NCI-H1694 treated with DMSO at 0.1 percent for 48 hours (cell line): ENCODE measurements around the gene TDG.
A peak's percentile ranks its signal among the peaks of the same experiment; 100 is the strongest.

Experiments used
- DNase-seq: peaks from one replicate; lab custom pipeline; 2025; lab: John Stamatoyannopoulos, UW

TDG gene

DNA sequence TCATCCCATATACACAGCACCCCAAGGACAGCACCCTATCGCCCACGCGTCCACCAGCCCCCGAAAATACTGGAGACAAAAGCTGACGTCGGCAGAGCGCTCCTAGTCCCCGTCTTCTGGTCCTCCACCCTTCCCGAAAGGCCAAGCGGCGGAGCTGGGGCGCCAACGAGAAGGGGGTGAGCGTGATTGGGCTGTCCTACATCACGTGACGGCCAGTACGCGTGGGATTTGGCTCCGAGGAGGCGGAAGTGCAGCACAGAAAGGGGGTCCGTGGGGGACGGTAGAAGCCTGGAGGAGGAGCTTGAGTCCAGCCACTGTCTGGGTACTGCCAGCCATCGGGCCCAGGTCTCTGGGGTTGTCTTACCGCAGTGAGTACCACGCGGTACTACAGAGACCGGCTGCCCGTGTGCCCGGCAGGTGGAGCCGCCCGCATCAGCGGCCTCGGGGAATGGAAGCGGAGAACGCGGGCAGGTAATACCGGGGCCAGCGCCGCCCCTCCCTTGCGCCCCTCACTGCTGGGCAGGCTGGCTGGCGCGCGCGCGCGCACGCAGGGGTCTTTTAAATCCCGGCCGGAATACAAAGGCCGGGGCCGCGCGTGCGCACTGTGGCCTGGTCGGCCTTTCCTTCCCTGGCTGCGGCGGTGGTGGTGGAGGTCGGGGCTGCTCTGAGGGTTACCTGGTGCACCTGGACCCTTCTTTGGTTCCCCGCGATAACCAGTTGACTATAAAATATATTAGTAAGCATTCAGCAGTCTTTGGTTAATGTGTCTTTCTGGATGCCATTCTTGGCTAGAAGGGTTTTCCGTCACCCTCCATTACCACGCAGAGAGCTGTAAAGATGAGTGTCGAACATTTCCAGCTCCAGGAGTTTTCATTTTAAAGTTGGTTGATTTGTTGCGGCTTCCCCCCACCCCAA is at the start of gene TDG:
TSS of gene TDG (plus strand) at position 283 of the 915 bp plus-strand sequence. CDS start at position 449, 166 bp downstream.
- peak; percentile 96 for DNase-seq

DNA sequence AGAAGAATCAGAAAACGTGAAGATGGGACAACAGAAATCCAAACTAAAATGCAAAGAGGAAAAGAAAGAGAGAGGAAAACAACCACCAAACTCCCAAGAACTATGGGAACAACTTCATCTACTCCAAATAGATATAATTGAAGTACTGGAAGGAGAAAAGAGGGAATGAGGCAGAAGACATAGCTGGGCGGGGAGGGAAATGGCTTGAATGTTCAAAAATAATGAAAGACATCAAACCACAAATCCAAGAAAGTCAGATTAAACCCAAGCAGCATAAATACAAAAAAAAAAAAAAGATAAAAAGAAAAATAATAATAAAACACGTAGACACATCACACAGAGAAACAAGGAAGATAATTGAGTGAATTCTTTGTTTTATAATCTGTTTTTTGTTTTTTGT is 47.8 kb upstream of the TDG start:
- DNase-seq: no peak

DNA sequence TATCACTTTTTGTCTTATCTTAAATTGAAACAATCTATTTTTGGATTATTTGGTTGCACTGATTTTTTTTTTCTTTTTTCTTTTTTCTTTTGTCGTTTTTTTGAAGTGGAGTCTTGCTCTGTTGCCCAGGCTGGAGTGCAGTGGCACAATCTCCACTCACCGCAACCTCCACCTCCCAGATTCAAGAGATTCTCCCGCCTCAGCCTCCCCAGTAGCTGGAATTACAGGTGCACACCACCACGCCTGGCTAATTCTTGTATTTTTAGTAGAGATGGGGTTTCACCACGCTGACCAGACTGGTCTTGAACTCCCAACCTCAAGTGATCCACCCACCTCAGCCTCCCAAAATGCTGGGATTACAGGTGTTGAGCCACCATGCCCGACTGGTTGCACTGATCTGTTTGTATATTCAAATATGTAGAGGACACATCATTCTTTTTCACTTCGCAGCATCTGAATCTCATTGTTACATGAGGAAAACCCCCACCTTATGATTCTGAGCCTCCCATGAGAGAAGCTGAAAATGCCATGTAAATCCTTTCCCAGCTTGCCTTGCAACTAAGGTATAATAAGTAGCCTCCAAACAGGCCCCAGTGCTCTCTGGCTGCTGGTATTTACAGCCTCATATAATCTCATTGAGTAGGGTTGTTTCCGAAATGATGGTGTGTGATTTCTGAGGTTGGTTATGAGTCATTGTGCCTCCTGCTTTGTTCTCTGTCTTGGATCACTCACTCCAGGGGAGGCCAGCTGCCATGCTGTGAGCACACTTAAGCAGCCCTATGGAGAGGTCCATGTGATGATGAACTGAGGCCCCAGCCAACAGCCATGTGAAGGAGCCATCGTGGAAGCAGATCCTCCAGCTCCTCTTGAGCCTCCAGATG is 40.7 kb upstream of the TDG start:
- no peak for DNase-seq

DNA sequence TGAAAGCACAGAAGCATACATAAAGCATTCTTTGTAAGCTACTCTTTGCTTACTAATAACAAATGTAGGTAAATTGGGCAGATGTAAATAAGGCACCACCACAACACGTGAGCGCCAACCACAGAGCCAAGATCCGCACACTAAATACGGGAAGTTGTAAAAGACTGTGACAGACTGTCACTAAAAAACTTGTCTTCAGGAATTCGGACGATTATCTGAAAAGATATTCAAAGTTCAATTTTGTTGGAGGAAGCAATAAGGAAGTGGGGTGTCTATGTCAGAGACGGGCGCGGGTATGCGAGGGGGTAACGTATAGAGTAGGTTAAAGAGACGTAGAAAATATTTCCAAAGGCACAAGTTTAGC is 37.0 kb upstream of the TDG start:
- DNase-seq: no peak

DNA sequence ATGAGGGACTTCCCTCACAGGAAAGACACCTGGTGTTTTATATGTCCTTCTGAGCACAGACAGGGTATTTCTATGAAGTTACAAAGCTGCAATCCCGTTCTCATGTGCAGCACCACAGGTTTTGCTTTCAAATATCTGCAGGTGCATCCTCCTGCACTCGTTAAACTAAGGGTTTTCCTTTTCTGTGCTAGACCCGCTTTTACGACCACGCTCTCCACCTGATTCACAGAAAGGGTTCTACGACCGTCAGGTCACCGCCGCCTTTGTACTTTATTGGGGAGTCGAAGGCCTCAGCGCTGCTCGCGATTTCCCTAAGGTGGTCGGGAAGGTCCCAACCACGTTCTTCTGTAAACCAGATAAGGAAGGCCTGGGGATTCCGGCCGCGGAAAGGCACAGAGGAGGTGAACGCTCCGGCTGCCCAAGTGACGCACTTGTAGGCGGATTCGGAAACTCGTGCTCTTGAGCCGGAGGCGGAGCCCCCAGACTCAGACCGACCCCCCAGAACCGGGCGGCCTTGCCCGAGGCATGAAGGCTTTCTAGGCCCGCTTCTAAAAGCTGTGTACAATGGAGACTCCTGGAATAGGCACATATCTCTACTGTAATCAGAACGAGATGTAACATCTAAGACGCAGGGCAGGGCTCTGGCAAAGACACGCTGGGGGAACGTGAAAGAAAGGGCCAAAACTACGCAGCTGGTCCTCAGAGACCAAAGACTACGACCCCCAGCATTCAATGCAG is 36.5 kb upstream of the TDG start:
- peak; percentile 76 for DNase-seq

DNA sequence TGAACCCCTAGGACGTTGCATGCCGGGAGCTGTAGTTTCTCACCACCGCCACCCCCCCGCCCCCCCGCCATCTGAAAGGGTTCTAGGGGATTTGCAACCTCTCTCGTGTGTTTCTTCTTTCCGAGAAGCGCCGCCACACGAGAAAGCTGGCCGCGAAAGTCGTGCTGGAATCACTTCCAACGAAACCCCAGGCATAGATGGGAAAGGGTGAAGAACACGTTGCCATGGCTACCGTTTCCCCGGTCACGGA is 36.0 kb upstream of the TDG start:
- DNase-seq: peak; percentile 91

DNA sequence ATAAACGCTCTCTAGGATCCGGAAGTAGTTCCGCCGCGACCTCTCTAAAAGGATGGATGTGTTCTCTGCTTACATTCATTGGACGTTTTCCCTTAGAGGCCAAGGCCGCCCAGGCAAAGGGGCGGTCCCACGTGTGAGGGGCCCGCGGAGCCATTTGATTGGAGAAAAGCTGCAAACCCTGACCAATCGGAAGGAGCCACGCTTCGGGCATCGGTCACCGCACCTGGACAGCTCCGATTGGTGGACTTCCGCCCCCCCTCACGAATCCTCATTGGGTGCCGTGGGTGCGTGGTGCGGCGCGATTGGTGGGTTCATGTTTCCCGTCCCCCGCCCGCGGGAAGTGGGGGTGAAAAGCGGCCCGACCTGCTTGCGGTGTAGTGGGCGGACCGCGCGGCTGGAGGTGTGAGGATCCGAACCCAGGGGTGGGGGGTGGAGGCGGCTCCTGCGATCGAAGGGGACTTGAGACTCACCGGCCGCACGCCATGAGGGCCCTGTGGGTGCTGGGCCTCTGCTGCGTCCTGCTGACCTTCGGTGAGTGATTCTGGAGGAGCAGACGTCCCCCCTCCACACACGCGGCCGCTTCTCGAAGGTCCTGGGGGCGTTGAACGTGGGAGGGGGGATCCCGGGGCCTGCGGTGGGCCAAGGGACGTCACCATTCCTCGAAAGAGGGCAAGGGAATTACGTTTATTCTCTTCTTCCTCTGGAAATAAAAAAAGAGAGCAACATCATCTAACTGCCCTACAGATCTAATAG is 35.5 kb upstream of the TDG start, which contains the start of gene HSP90B1:
TSS of gene HSP90B1 (plus strand) at position 377 of the 753 bp plus-strand sequence. CDS start at position 483, 106 bp downstream.
- peak; percentile 98 for DNase-seq

DNA sequence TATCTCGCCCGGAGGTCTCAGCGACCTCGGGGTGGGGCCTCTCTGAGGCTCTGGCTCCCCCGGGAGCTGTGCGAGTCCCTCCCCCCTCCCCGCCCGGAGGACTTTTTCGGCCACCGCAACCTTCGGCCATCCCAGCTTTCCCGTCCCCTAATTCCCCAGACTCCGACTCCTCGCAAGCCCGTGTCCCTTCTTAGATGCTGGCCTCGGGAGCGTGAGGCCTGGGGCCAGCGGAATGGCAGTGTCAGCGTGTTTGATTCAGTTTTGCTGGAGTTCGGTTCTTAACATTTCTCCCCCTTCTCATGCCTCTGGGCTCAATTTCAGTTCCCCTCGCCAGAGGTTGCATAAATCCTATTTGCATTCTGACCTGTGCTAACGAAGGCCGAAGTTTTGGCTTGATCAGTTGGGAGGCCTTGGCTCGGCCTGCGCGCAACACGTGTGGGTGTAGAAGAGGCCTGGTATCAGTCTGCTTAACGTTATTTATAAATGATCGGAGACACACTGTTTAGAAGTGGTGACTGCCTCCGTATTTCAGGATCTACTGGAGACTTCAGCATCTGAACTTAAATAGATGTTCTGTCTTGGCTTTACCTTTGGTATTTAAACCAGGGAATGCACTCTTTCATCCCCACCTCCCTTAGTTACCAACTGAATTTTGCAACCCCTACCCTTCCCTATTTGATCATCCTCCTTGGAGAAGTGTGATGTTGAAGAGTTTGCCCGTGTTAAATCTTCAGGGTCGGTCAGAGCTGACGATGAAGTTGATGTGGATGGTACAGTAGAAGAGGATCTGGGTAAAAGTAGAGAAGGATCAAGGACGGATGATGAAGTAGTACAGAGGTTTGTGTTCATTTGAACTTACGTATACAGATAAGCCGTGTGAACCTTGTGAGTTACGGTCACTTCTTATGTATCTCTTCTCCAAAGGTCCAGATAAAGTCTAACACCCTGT is 34.6 kb upstream of the TDG start:
- DNase-seq: no peak

DNA sequence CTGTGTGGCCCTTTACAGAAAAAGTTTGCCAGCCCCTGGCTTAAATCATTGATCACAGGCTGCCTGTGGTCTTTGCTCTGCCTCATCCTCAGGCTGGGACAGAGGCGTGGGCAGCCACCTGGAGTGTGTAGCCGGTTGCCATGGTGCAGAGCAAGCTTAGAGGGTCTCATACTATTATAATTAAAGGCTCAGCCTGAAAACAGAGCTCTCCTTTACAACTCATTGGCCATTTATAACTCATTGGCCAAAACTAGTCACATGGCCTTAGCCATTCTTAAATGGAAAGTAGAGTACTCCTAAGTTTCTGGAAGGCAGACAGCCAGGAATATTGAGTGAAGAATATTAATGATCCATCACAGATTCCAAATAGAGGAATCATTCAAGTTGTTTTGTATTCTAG is 32.4 kb upstream of the TDG start:
- no peak for DNase-seq

DNA sequence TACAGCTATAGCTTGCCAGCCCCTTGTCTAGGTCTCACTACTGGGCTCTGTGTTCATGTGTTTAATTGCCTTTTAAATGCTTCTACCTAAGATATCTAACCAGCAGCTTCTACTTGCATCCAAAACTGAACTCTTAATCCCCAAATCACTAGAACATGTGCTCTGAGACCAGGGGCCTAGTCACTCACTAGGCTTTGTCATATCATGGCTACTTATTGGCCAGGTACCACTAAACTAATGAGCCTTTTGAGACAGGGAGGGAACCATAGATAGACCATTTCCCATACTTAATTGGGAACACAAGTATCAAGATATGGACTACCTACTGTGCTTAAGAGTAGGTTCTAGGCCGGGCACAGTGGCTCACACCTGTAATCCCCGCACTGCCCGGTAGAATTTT is 29.0 kb upstream of the TDG start:
- no peak for DNase-seq

DNA sequence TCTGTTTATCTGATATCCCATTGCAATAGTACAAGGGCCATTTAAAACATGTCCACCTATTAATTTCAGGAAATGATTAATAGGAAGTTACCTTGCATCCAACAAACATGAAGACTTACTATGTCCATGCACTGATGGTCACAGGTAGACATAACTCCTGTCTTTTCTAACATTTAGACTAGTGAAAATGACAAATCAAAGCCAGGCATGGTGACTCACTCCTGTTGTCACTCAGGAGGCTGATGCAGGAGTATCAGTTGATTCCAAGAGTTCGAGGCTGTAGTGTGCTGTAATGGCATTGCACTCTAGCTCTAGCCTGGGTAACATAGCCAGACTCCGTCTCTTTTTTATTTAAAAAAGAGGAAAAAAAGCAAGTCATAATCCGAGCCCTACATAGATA is 20.7 kb upstream of the TDG start:
- no peak for DNase-seq

DNA sequence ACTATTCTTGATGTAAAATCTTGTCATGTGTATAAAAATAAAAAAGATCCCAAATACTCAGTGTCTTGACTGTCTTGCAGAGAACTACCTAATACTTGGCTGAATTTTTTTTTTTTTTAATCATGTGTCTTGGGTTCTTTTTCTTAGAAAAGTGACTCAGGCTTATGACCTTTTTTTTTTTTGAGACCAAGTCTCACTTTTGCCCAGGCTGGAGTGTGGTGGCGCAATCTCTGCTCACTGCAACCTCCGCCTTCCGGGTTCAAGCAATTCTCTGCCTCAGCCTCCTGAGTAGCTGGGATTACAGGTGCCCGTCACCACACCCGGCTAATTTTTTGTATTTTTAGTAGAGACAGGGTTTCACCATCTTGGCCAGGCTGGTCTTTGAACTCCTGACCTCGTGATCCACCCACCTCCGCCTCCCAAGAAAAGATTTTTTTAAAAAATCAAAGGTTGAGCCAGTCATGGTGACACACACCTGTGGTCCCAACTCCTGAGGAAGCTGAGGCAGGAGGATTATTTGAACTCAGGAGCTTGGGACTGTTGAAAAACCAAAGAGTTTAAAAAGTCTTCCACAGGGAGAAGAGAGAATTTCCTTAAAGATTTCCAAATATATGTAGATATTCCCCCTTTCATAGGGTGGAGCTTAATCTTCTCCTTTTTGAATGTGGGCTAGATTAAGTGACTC is 17.7 kb upstream of the TDG start:
- no peak for DNase-seq

DNA sequence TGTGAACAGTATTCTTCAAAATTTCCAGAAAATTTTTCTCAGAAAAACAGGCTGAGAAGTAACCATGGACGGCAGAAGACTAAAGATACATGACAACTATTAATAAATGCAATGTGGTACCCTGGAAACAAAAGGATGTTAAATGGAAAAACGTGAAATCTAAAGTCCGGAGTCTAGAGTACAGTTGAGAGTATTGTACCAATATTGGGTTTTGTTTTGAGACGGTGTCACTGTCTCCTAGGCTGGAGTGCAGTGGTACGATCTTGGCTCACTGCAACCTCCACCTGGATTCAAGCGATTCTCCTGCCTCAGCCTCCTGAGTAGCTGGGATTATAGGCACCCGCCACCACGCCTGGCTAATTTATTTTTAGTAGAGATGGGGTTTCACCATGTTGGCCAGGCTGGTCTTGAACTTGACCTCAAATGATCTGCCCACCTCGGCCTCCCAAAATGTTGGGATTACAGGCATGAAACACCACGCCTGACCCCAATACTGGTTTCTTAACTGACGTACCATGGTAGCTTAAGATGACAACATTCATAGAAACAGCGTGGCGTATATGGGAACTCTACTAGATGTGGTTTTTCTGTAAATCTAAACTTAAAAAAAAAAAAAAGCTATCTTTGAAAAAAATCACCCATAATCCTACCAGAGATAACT is 16.8 kb upstream of the TDG start:
- no peak for DNase-seq

DNA sequence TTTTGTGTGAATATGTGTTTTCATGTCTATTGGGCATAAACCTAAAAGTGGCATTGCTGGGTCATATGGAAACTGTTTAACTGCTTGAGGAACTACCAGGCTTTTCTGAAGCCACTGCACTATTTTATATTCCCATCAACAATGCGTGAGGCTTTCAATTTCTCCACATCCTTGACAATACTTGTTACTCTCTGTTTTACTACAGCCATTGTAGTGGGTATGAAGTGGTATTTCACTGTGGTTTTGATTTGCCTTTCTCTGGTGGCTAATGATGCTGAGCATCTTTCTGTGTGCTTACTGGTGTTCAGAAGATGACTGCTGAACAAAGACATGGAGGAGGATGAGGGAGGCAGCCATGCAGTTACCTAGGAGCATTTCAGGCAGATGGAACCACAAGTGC is 13.2 kb upstream of the TDG start:
- no peak for DNase-seq

DNA sequence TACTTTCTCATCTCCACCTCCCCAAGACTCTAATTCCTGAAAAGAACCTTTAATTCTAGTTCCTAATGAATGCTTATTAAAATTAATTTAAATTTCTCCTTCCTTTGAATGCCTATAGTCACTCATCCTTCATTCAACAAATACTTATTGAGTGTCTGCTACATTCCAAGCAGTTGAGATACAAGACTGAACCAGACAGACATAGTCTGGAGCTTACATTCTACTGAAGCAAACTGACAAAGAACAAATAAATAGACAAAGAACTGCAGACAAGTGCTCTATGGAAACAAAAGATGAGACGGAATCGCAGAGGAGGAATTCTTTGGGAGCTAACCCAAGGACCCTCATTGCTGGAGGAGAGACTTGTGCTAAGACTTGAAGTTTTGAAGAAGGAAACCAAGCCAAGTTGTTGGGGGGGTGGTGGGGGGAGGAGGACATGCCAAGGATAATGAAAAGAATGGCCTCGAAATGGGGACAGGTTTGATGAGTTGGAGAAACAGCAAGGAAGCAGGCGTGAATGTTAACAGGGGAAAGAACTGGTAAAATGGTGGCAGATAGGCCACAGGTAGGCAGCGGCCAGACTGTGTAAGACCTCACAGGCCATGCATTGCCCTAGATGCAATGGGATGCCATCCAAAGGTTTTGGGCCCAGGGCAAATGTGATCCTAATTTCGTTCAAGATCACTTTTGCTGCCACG is 9.7 kb upstream of the TDG start:
- DNase-seq: no peak

DNA sequence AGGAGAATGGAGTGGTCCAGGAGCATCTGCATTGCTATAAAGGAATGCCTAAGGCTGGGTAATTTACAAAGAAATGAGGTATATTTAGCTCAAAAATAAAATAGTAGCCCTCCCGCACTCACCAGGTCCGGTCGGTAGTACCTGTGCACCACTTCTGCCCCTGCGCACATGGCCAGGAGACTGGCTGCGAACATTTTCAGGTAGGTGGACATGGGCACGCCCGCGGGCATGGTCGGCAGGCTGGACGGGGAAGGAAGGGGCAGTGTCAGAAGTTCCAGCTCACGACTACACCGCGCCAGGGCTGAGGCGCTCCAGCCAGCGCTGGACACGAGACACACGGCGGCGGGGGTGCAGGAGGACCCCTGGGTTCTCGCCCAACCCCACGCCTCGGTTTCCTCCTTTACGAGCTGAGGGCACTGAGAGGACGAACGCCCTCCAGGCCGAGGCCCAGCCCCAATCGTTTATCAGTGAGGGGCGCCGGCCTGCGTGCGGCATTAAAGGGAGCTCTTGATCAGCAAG is 9.1 kb upstream of the TDG start:
- DNase-seq: no peak

DNA sequence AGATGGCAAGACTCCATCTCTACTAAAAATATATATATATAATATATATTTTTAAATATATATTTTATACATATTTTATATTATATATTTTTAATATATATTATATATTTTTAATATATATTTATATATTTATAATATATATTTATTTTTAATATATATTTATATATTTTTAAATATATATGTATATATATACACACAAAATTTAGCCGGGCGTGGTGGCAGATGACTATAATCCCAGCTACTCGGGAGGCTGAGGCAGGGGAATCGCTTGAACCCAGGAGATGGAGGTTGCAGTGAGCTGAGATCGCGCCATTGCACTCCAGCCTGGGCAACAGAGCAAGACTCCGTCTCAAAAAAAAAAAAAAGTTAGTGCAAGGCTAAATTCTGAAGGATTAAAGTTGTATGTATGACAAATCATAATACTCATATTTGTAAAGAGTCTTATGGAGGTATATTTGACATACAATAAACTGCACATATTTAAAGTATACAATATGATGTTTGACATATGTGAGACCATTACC is 7.7 kb upstream of the TDG start:
- no peak for DNase-seq

DNA sequence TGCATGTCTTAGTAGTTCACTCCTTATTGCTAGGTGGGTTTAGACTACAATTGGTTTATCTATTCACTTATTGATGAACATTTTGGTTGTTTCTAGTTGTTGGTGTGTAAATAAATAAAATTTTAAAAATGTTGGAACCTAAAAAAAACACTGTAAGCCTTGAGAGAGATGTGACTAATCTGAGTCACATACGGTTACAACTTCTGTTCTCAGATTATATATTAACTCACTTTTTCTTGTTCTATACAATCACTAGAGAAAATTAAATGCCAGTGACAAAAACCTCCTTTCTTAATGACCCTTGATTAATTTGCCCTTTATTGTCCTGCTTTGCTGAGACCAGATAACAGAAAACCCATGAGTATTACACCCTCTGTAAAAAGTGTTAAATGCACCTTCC is 7.1 kb upstream of the TDG start:
- no peak for DNase-seq
